GM20000 (cell line): ENCODE measurements around the gene CLDND1.

Experiments
- DNase-seq: peaks from one replicate; pipeline ENCODE4 v3.0.0; 2012; ENCODE audit warnings: low spot score
- CTCF ChIP-seq: IDR thresholded peaks from 2 replicates; pipeline ENCODE4 v1.5.1; 2012; ENCODE audit warnings: mild to moderate bottlenecking, control low read depth; ENCODE audit errors: extremely low read depth, missing control alignments

Gene CLDND1

GRCh38 chr3:98555025-98555379, 32.3 kb upstream of the CLDND1 start:
- no peak for TF ChIP-seq CTCF
- DNase-seq, result no peak

- TF ChIP-seq CTCF, result no peak
- DNase-seq, result no peak
Measured at GRCh38 chr3:98554580-98554979, 31.9 kb upstream of the CLDND1 start.

- TF ChIP-seq CTCF, result no peak
- no peak for DNase-seq
Measured at GRCh38 chr3:98553753-98554152, 31.1 kb upstream of the CLDND1 start.

DNA sequence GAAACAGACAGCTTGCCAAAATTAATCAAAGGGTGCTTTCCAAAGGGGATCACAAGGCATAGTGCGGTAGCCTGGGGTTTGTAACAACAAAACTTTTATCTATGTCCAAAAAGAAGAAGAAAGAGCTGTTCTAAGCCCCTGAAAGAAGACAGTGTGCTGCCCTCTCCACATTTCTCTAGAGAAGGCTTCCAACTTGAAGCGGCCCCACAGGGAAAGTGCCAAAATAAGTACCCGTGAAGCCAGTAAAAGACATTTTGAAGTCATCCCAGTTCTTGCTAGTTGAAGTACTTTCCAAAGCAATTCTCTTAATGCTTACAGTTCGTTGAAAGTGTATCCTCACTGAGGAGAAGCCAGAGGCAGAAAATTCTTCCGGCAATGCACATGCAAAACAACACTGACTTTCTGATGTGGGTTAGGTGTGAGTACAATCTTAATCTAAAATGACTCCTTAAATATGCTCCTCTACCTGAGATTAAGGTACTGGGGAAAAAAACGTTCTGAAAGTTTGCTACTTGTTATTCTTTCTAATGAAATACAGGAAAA, 30.4 kb upstream of the CLDND1 start:
- TF ChIP-seq CTCF, result no peak
- DNase-seq, result no peak

DNA sequence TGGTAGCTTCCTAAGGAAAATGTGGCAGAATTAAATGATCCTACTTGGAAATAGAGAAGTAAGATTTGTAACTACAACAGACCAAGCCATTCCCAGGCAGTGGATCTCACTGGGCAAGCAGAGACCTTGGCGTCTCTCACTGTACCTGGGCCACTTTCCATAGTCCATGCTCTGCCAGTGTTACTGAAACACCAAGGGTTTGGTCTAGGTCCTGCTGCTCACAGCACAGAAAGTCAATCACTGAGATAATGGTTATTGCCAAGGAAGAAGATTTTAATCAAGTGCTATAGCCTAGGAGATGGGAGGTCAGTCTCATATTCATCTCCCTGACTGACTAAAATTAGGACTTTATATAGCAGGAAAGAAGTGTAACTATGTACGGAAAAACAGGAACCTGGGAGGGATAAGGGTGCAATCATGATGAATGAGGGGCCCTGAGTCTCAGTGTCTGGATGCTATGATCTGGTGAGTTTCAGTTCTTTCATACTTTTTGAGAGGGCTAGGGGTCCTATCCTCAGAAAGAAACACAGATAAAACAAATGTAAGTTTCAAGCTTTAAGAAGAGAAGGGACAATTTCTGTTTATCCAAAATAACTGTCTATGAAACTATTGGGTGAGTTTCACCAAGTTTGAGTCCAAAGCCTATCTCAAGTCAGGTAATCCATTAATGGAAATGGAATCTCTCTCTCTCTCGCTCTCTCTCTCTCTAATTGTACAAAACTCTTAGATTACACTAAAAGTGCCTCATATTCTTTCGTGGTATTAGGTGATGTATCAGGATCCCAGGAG, 29.7 kb upstream of the CLDND1 start:
- DNase-seq, result no peak
- no peak for TF ChIP-seq CTCF

DNA sequence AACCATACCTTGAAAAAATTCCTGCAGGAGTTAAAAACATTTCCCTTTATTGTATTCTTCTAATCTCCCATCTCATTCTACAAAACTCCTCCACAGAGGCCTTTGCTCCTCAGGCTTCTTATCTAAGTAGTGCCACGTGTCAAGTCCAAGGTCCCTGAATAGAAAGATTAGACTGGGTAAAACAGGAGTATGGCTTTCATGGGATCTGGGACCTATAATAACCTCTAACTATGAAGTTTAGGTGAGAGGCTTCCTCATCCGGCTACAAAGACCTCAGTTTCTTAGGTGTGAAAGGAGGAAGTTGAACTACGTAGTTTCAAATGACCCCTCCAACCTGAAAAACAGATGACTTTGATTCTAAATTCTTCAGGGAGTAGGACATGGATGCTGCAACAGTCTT, 29.1 kb upstream of the CLDND1 start:
- no peak for TF ChIP-seq CTCF
- DNase-seq, result no peak

DNA sequence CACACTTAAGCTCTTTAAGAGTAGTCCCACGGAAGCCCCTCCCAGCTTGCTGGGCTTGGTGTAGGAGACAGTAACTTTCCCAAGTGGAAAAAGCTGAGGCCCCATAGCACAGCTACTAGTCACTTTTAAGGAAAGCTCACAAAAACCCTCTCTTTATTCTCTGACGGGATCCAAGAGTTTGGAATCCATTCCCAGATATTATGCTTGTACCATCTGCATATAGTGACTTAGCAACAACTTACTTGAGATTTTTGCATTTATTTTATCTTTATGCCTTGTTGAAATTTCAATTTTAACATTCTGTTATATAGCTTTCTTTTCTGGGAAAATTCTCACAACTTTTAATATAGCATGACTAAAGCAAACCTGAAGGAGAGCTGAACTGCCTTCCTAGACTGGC, 28.5 kb upstream of the CLDND1 start:
- TF ChIP-seq CTCF, result no peak

More for the DNA sequence above, 28.5 kb upstream of the CLDND1 start:
- DNase-seq, result no peak
